Endothelial cell of umbilical vein (primary cell): ENCODE results near the gene LRIG1. TPM values are rescaled to one million over a fixed set of nuclear protein-coding genes. Genes with fewer than 3 reads are reported as not detected.

Experiments
- BruUV-seq: library from RNA; stranded (reverse); fragments of 400-500 nt; replicated peaks from 2 replicates; lab custom pipeline; 2021; lab: Mats Ljungman, UMichigan
- CTCF ChIA-PET: fragments of 300-600, 350-600 bp; sonication (Branson Sonifier 250); formaldehyde crosslinking; loops from one replicate; lab custom pipeline; 2021; ENCODE audit warnings: antibody characterized with exemption, inconsistent platforms; lab: Charles Lee
- POLR2A ChIA-PET: fragments of 300-600, 350-600 bp; sonication (Branson Sonifier 250); formaldehyde crosslinking; loops from one replicate; lab custom pipeline; 2021; ENCODE audit warnings: antibody characterized with exemption, inconsistent platforms; lab: Charles Lee
- DNase-seq: peaks from one replicate; pipeline ENCODE4 v3.0.0-alpha.2; 2011; ENCODE audit warnings: low read depth, low spot score
- FAIRE-seq: peaks from 2 replicates; lab custom pipeline; 2011; peaks lifted over from hg19 to GRCh38; lab: Jason Lieb, UNC
- H2AFZ ChIP-seq: 2 replicates; pipeline ENCODE4 v1.6.0; 2012; ENCODE audit warnings: low read depth, low read length, control low read depth, inconsistent platforms
- H3K27ac ChIP-seq: 2 replicates; pipeline ENCODE4 v1.5.1; 2011; ENCODE audit warnings: low read depth, mild to moderate bottlenecking, control low read depth, low read length, moderate library complexity; ENCODE audit not compliant: insufficient read depth
- H3K27me3 ChIP-seq, 2 experiments: 2 replicates each; pipeline versions ENCODE4 v1.6.0 to v1.6.1; 2011; ENCODE audit warnings: low read length in 2 of 2, mixed read lengths in 1 of 2; ENCODE audit not compliant: control insufficient read depth in 2 of 2, insufficient read depth in 2 of 2
- H3K36me3 ChIP-seq, 2 experiments: 2 replicates in 1 of 2; 3 replicates in 1 of 2; pipeline ENCODE4 v1.5.1; 2011; ENCODE audit warnings: low read length in 2 of 2, mild to moderate bottlenecking in 1 of 2, moderate library complexity in 1 of 2; ENCODE audit not compliant: control insufficient read depth in 2 of 2, insufficient read depth in 2 of 2; ENCODE audit errors: extremely low read depth in 1 of 2
- H3K4me1 ChIP-seq: 3 replicates; pipeline ENCODE4 v1.5.1; 2011; ENCODE audit warnings: mild to moderate bottlenecking, low read length; ENCODE audit not compliant: control insufficient read depth, insufficient read depth; ENCODE audit errors: extremely low read depth
- H3K4me2 ChIP-seq: 2 replicates; pipeline ENCODE4 v1.6.1; 2011; ENCODE audit warnings: low read length, control low read depth, mixed read lengths; ENCODE audit not compliant: insufficient read depth
- H3K4me3 ChIP-seq, 3 experiments: fragments of 200-600 bp in 1 of 3; sonication (generic), shearing (Covaris generic) in 1 of 3; replicated peaks in 1 of 3; 2 replicates each; pipeline ENCODE4 v1.5.1; 2011 to 2016; ENCODE audit warnings: control low read depth in 3 of 3, low read length in 3 of 3, mild to moderate bottlenecking in 2 of 3, inconsistent platforms in 1 of 3, low read depth in 1 of 3, moderate library complexity in 1 of 3; ENCODE audit not compliant: insufficient read depth in 1 of 3
- H3K79me2 ChIP-seq: 2 replicates; pipeline ENCODE4 v1.6.0; 2012; ENCODE audit warnings: low read length, inconsistent platforms; ENCODE audit not compliant: control insufficient read depth, insufficient read depth
- H3K9ac ChIP-seq: replicated peaks from 2 replicates; pipeline ENCODE3; 2011; ENCODE audit warnings: low read length, control low read depth; ENCODE audit not compliant: insufficient read depth; ENCODE audit errors: extremely low read depth
- H3K9me1 ChIP-seq: replicated peaks from 3 replicates; pipeline ENCODE4 v1.6.0; 2011; ENCODE audit warnings: mild to moderate bottlenecking, low read length; ENCODE audit not compliant: control insufficient read depth, insufficient read depth; ENCODE audit errors: extremely low read depth
- H3K9me3 ChIP-seq: replicated peaks from 2 replicates; pipeline ENCODE4 v1.5.1; 2012; ENCODE audit warnings: low read length, inconsistent platforms; ENCODE audit not compliant: control insufficient read depth, insufficient read depth
- H4K20me1 ChIP-seq: replicated peaks from 2 replicates; pipeline ENCODE3; 2011; ENCODE audit warnings: mild to moderate bottlenecking, low read length; ENCODE audit not compliant: control insufficient read depth, insufficient read depth; ENCODE audit errors: extremely low read depth
- CTCF ChIP-seq, 2 donors: IDR thresholded peaks; 1 replicate in 1 of 2; 2 replicates in 1 of 2; pipeline ENCODE4 v1.5.1; 2011; ENCODE audit warnings: low read length in 2 of 2, mild to moderate bottlenecking in 2 of 2, moderate library complexity in 2 of 2, control low read depth in 1 of 2, inconsistent platforms in 1 of 2, low read depth in 1 of 2; ENCODE audit not compliant: insufficient read depth in 1 of 2; ENCODE audit errors: extremely low read depth in 1 of 2
- EZH2 ChIP-seq: IDR thresholded peaks from 2 replicates; pipeline ENCODE4 v1.6.1; 2012; ENCODE audit warnings: borderline replicate concordance, low read depth, mild to moderate bottlenecking, moderate library complexity, low read length, inconsistent platforms; ENCODE audit not compliant: severe bottlenecking
- GATA2 ChIP-seq: IDR thresholded peaks from 2 replicates; pipeline ENCODE4 v1.7.0; 2011; ENCODE audit warnings: low read depth, mild to moderate bottlenecking, moderate library complexity, mixed read lengths, low read length; ENCODE audit not compliant: insufficient read length, insufficient read depth
- JUN ChIP-seq: IDR thresholded peaks from 2 replicates; pipeline ENCODE4 v1.6.1; 2011; ENCODE audit warnings: borderline replicate concordance, low read depth; ENCODE audit not compliant: insufficient read length, insufficient read depth
- MAX ChIP-seq: IDR thresholded peaks from 2 replicates; pipeline ENCODE4 v1.6.1; 2011; ENCODE audit not compliant: insufficient read depth, insufficient read length
- MYC ChIP-seq: IDR thresholded peaks from one replicate; pipeline ENCODE4 v1.6.1; 2011; ENCODE audit warnings: mild to moderate bottlenecking, low read depth, low read length
- POLR2A ChIP-seq: IDR thresholded peaks from 2 replicates; pipeline ENCODE4 v1.6.1; 2012; ENCODE audit warnings: low read depth, mild to moderate bottlenecking, control low read depth, low read length
- POLR2AphosphoS5 ChIP-seq: IDR thresholded peaks from 2 replicates; pipeline ENCODE4 v1.6.1; 2012; ENCODE audit warnings: low read depth, mild to moderate bottlenecking, control low read depth, low read length, moderate library complexity; ENCODE audit not compliant: insufficient read depth
- dilution Hi-C: fragments of 300-500 bp; cut with MboI; formaldehyde crosslinking; loops from one replicate; pipeline ENCODE4 v1.15.0; 2019; ENCODE audit warnings: low sequenced_read_pairs; ENCODE audit not compliant: extremely low pct_ligation_motif_present
- intact Hi-C: fragments of 100-400 bp; cut with micrococcal nuclease; formaldehyde crosslinking; loops from one replicate; pipeline ENCODE4 v1.10.0; 2022
- polyA plus RNA-seq, 4 experiments: library from polyadenylated mRNA; depleted of rRNA in 3 of 4; stranded (reverse) in 3 of 4; unstranded in 1 of 4; fragments of >200 nt; gene quantifications; 2 replicates each; pipeline versions ENCODE4 v1.2.1 to v1.2.3, GENCODE V29; 2011 to 2012; ENCODE audit warnings: missing spikeins in 1 of 4
- total RNA-seq: library from RNA; stranded (reverse); gene quantifications from 2 replicates; pipeline ENCODE4 v1.2.3, GENCODE V29; 2021

LRIG1 gene
- total and polyA plus RNA-seq, 2 donors (not counting 3 experiments of a cell fraction or from before 2014, with no cell fraction given) = 50.3 to 52.2 TPM

- H3K27me3 ChIP-seq = no peaks in the 10 kb centered on the region
- peak; percentile 59 for DNase-seq
- H3K4me2 ChIP-seq = peak overlapping the region; percentile 42
- no peaks in the 10 kb centered on the region for H4K20me1 ChIP-seq
- H3K4me3 ChIP-seq = no peak overlapping the region
- H3K9ac ChIP-seq = peak overlapping the region; percentile 45
- no peaks in the 10 kb centered on the region for H3K36me3 ChIP-seq
- ChIA-PET CTCF (interaction anchor here (1.0 kb wide), 3 partner anchors 9 to 33 kb away, joined by 3 to 5 read pairs (median 4); no protein-coding TSS in a partner anchor), POLR2A (interaction anchor here (0.5 kb wide), 1 partner anchor 30 kb away, joined by 6 read pairs; no protein-coding TSS in a partner anchor)
- FAIRE-seq = peak; percentile 95
- H3K79me2 ChIP-seq = no peaks in the 10 kb centered on the region
- no peak overlapping the region for H2AFZ ChIP-seq
- peak overlapping the region; percentile 79 for H3K27ac ChIP-seq
- H3K9me1 ChIP-seq = no peaks in the 10 kb centered on the region
- dilution Hi-C loops (no loop called here), intact Hi-C loops (loop anchor here (5.0 kb wide), 1 partner anchor 34 kb away; no protein-coding TSS in a partner anchor)
- H3K9me3 ChIP-seq = no peaks in the 10 kb centered on the region
- H3K4me1 ChIP-seq = peaks cover 34% of the 10 kb centered on the region
- TF ChIP-seq GATA2 = peak; percentile 38
- no peak for TF ChIP-seq CTCF (IDR thresholded peaks at IDR 0.05; ENCODE audit: extremely low read depth in 1 of 2, insufficient read depth in 1 of 2, low read depth in 1 of 2, low read length in 2 of 2)
- no peak for TF ChIP-seq MAX
- no peak for TF ChIP-seq MYC
- no peak for TF ChIP-seq EZH2
- peak; percentile 43 for TF ChIP-seq JUN
- peak; percentile 45 for TF ChIP-seq POLR2AphosphoS5
- no peak for TF ChIP-seq POLR2A
- BruUV-seq = no TSS peak
These were observed 59.7 kb downstream of the LRIG1 start for GRCh38 chr3:66441129-66441528.
